GM21447 (cell line): ENCODE measurements around the gene MAT2B.

Experiments used
- ATAC-seq: cut with Tn5 transposase; IDR thresholded peaks from one replicate; pipeline ENCODE4 v1.9.1; 2021; ENCODE audit not compliant: unreplicated experiment

Gene MAT2B

DNA sequence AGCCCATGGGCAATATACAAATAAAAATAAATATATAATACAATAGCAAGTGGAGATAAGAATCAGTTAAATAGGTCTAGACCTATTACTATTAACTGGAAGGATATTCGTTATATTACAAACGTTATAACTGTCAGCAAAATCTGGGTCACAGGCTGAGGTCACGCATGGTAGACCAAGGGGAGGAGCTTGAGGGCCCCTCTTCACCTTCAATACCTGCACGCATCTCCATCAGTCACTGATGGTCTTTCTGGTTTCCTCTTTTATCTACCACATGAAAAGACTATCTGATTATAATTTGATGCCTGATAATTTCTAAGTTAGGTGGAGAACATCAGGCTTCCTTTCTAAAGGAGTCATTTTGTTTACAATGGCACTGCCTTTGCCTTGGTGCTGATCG, 43.2 kb downstream of the MAT2B start:
- ATAC-seq, result no peak

GRCh38 chr5:163551156-163551555, 45.7 kb downstream of the MAT2B start:
- no peak for ATAC-seq

DNA sequence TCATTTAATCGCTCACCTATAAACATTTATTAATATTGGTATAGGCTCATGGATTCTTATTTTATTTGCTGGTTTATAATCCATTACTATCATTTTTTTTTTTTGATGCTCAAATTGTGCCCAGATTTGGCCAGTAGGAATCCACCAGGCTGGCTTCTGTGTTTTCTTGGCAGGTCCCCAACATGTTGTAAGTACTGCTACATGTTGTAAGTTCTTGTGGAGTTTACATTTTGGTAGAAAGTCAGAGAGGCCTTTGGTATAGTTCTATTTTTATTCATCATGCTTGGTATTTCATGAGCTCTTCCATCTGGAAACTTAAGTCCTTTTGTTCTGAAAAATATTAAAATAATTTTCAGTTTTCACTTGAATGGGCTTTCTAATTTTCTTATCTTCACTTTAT, 47.1 kb downstream of the MAT2B start:
- no peak for ATAC-seq

- ATAC-seq, result no peak
Measured at GRCh38 chr5:163561339-163561738, 55.9 kb downstream of the MAT2B start.

DNA sequence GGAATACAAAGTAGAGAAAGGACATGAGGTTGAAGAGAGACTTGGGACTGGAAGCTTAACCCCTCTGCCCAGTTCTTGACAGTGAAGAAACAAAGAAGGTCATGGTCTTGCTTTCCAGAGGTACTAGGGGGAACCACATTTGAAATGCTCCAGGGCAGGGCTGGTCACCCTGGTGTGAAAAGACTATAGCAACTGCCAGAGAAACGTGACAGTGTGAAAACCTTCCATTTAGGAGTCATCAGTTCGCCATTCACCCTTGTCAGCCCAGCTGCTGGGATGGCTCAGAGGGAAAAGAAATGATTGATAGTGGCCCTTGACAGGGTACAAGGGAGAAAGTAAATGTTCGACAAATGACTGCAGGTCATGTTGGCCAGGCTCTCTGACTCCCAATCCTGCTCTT, 56.7 kb downstream of the MAT2B start:
- no peak for ATAC-seq

GRCh38 chr5:163563112-163563511, 57.7 kb downstream of the MAT2B start:
- no peak for ATAC-seq

DNA sequence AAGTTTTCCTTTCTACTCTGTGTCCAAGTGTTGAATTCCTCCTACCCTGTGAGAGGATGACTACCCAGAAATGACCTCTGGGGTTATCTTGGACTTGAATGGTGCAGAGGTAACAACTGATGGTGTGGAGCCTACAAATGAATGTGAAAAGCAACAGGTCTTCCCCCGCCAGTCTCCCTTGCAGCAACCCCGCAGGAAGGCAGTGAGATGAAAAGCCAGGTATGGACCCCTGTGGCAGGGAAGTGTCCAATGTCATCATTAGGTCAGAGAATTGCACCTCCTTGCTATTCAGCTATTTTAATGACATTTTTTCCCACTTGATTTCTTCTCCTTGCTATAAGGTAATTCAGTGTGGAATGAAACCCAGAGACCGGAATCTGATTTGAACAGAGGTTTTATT, 58.5 kb downstream of the MAT2B start:
- ATAC-seq, result no peak

DNA sequence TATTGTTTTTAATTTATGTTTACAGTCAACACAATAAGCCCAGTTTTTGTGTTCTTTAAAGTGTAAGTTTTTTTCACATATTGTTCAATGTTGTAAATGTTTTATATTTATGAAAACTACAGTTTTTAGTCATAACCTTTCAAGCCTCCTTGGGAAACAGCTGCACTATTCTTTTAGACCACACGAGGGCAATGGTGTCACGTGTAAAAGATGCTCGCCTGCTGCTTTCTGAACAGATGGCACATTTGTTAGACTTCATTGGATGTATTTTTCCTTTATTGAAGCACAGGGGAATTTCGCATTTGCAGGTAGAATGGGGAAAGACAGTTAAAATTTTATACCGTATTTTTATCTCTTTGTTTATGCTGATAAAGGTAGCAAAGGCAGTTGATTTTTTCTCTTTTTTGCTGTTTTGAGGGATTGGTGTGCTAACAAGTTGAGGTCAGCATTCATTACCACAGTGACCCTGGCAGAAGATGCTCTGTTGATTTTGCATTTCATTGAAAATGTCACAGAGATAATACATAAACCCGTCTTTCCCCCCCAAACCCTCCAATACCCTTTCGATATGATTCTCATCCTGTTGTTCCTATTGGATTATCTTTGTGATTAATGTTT, 59.0 kb downstream of the MAT2B start:
- ATAC-seq, result no peak

GRCh38 chr5:163565492-163565891, 60.1 kb downstream of the MAT2B start:
- ATAC-seq, result peak; percentile 12

DNA sequence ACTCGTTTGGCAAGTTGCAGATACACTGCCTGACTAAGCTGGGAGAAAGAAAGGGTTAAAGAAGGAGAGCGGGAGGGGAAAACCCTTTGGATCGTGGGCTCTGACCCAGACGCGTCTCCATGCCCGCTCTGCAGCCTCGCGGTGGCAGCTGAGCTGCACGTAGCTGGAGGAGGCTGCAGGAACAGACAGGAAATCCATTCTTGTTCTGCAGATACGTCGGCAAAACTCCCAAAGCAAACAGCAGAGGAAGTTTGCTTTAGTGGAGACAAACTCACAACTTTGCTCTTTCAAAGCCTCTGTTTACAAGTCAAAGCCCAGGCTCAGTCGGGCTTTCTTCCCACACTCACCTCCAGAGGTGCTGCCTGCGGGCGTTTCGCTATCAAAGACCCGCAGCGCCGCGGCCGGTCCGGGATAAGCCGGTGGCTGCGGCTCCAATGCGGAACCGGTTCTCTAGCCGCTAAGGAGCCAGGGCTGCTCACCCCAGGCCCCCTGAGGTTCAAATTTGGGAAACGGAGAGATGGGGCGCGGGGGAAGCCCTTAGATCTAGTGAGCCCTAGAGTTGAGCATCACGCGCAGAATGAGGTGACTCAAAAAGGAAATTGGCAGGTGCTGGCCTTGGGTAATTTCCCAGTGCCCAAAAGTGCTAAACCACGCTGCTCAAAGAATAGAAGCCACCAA, 60.7 kb downstream of the MAT2B start:
- peak; percentile 81 for ATAC-seq

DNA sequence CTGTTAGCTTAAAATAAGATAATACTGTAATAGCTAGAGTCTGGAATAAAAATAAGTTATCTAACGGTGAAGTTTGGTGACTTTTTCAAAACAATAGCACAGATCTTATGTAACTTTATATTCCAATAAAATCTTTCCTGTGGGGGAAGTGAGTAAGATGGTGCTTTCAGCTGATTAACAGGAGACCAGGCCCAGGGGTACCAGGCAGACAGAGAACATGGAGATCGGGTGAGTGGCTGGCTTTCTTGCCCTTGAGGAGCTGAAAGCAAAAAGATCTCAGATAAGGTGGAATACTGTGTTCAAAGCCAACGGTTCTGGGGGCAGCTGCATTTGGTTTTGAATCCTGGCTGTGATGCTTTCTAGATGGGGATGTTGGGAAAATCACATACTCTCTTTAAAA, 61.3 kb downstream of the MAT2B start:
- no peak for ATAC-seq

GRCh38 chr5:163567811-163568210, 62.4 kb downstream of the MAT2B start:
- no peak for ATAC-seq
